Trophoblast cell (in vitro differentiated cells and primary cell): Measurements from ENCODE around the gene TBRG4.
A peak's percentile ranks its signal among the peaks of the same experiment; 100 is the strongest.

Experiments
- DNase-seq, 2 donors: peaks; one replicate each; pipeline ENCODE4 v3.0.0-alpha.2; 2016
- H2AFZ ChIP-seq: 2 replicates; pipeline ENCODE4 v1.6.1; 2013; ENCODE audit warnings: low read length, moderate library complexity, mild to moderate bottlenecking; ENCODE audit not compliant: insufficient read depth, poor library complexity
- H2AK5ac ChIP-seq: 2 replicates; pipeline ENCODE4 v1.6.1; 2013; ENCODE audit warnings: mild to moderate bottlenecking, low read length
- H2BK120ac ChIP-seq: 2 replicates; pipeline ENCODE4 v1.6.1; 2013; ENCODE audit warnings: low read length, mild to moderate bottlenecking, moderate library complexity; ENCODE audit not compliant: insufficient read depth, poor library complexity
- H2BK12ac ChIP-seq: 2 replicates; pipeline ENCODE4 v1.6.1; 2013; ENCODE audit warnings: mild to moderate bottlenecking, low read length, moderate library complexity
- H2BK5ac ChIP-seq: 2 replicates; pipeline ENCODE4 v1.6.1; 2013; ENCODE audit warnings: low read length, low read depth, moderate library complexity, mild to moderate bottlenecking; ENCODE audit not compliant: poor library complexity
- H3K14ac ChIP-seq: 2 replicates; pipeline ENCODE4 v1.6.1; 2013; ENCODE audit warnings: mild to moderate bottlenecking, low read length
- H3K18ac ChIP-seq: 2 replicates; pipeline ENCODE4 v1.6.1; 2013; ENCODE audit warnings: mild to moderate bottlenecking, low read length
- H3K23ac ChIP-seq: 2 replicates; pipeline ENCODE4 v1.6.1; 2013; ENCODE audit warnings: low read length
- H3K27ac ChIP-seq: 2 replicates; pipeline ENCODE4 v1.5.1; 2013; ENCODE audit warnings: low read depth, mild to moderate bottlenecking, inconsistent platforms, low read length, moderate library complexity
- H3K27me3 ChIP-seq: 2 replicates; pipeline ENCODE4 v1.6.1; 2013; ENCODE audit warnings: inconsistent platforms, mild to moderate bottlenecking, low read length, moderate library complexity; ENCODE audit not compliant: insufficient read depth
- H3K36me3 ChIP-seq, 2 experiments: 1 replicate in 1 of 2; 2 replicates in 1 of 2; pipeline ENCODE4 v1.6.1; 2013; ENCODE audit warnings: low read length in 2 of 2, mild to moderate bottlenecking in 2 of 2, moderate library complexity in 1 of 2; ENCODE audit not compliant: insufficient read depth in 2 of 2, control insufficient read depth in 1 of 2
- H3K4ac ChIP-seq: 2 replicates; pipeline ENCODE4 v1.6.1; 2013; ENCODE audit warnings: low read depth, mild to moderate bottlenecking, low read length, moderate library complexity
- H3K4me1 ChIP-seq, 2 experiments: 1 replicate in 1 of 2; 2 replicates in 1 of 2; pipeline ENCODE4 v1.6.1; 2013; ENCODE audit warnings: low read length in 2 of 2, mild to moderate bottlenecking in 2 of 2, moderate library complexity in 1 of 2; ENCODE audit not compliant: insufficient read depth in 2 of 2, control insufficient read depth in 1 of 2
- H3K4me2 ChIP-seq: 2 replicates; pipeline ENCODE4 v1.6.1; 2013; ENCODE audit warnings: inconsistent platforms, mild to moderate bottlenecking, low read length, moderate library complexity
- H3K4me3 ChIP-seq: 2 replicates; pipeline ENCODE4 v1.5.1; 2013; ENCODE audit warnings: mild to moderate bottlenecking, low read depth, low read length, inconsistent platforms
- H3K79me1 ChIP-seq: one replicate; pipeline ENCODE4 v1.6.1; 2013; ENCODE audit warnings: low read length
- H3K79me2 ChIP-seq: 2 replicates; pipeline ENCODE4 v1.6.1; 2013; ENCODE audit warnings: low read length, mild to moderate bottlenecking; ENCODE audit not compliant: control insufficient read depth, insufficient read depth, poor library complexity
- H3K9ac ChIP-seq: 2 replicates; pipeline ENCODE4 v1.6.1; 2013; ENCODE audit warnings: mild to moderate bottlenecking, low read length
- H3K9me3 ChIP-seq: 2 replicates; pipeline ENCODE4 v1.6.1; 2013; ENCODE audit warnings: low read depth, mild to moderate bottlenecking, control low read depth, inconsistent platforms, low read length; ENCODE audit not compliant: insufficient read depth
- H4K12ac ChIP-seq: 2 replicates; pipeline ENCODE4 v1.6.1; 2013; ENCODE audit warnings: low read depth, mild to moderate bottlenecking, low read length, moderate library complexity
- H4K8ac ChIP-seq: 2 replicates; pipeline ENCODE4 v1.6.1; 2013; ENCODE audit warnings: low read depth, mild to moderate bottlenecking, low read length, moderate library complexity
- H4K91ac ChIP-seq: one replicate; pipeline ENCODE4 v1.6.1; 2013; ENCODE audit warnings: low read depth, mild to moderate bottlenecking, low read length, moderate library complexity
- WGBS: extraction: QIAGEN DNeasy Blood & Tissue Kit; methylation state at CpG from one replicate; pipeline ENCODE4 v1.1.7; 2013; ENCODE audit warnings: missing lambda C conversion rate; ENCODE audit not compliant: insufficient read length, insufficient coverage; ENCODE audit errors: extremely low coverage; 5-methylcytosine and 5-hydroxymethylcytosine counted together

The TBRG4 gene

GRCh38 chr7:45108863-45109262, 2.6 kb downstream of the TBRG4 start:
- no peak overlapping the region for H3K4me2 ChIP-seq
- no peak overlapping the region for H3K9ac ChIP-seq
- H4K12ac ChIP-seq, result no peak overlapping the region
- no peak for DNase-seq
- H3K23ac ChIP-seq, result no peak overlapping the region
- no peaks in the 10 kb centered on the region for H3K27me3 ChIP-seq
- peaks cover 2% of the 10 kb centered on the region for H3K79me2 ChIP-seq
- no peak overlapping the region for H2AFZ ChIP-seq
- no peaks in the 10 kb centered on the region for H3K4me1 ChIP-seq
- H3K4me3 ChIP-seq, result no peak overlapping the region
- H4K8ac ChIP-seq, result no peak overlapping the region
- no peak overlapping the region for H2BK120ac ChIP-seq
- no peak overlapping the region for H3K14ac ChIP-seq
- H3K9me3 ChIP-seq, result no peaks in the 10 kb centered on the region
- peaks cover 4% of the 10 kb centered on the region for H3K79me1 ChIP-seq
- no peak overlapping the region for H2BK5ac ChIP-seq
- H3K36me3 ChIP-seq, result peaks cover 42 to 50% of the 10 kb centered on the region in 2 experiments
- H2BK12ac ChIP-seq, result no peak overlapping the region
- peak overlapping the region; percentile 34 for H3K4ac ChIP-seq
- peak overlapping the region; percentile 17 for H3K18ac ChIP-seq
- no peak overlapping the region for H4K91ac ChIP-seq
- H3K27ac ChIP-seq, result no peak overlapping the region
- WGBS, result no CpG with 5 or more reads among the region's 8 CpGs
- no peak overlapping the region for H2AK5ac ChIP-seq

GRCh38 chr7:45107356-45107755, 4.1 kb downstream of the TBRG4 start:
- H3K14ac ChIP-seq, result no peak overlapping the region
- no peak overlapping the region for H2BK5ac ChIP-seq
- no peak overlapping the region for H2AK5ac ChIP-seq
- no peak overlapping the region for H2BK120ac ChIP-seq
- no peak overlapping the region for H3K23ac ChIP-seq
- no peak overlapping the region for H2AFZ ChIP-seq
- no peaks in the 10 kb centered on the region for H3K9me3 ChIP-seq
- no CpG with 5 or more reads among the region's 3 CpGs for WGBS
- no peak overlapping the region for H3K18ac ChIP-seq
- no peak overlapping the region for H4K8ac ChIP-seq
- peaks cover 4% of the 10 kb centered on the region for H3K79me1 ChIP-seq
- no peak for DNase-seq
- H3K9ac ChIP-seq, result no peak overlapping the region
- no peak overlapping the region for H4K12ac ChIP-seq
- H3K4me3 ChIP-seq, result no peak overlapping the region
- H3K79me2 ChIP-seq, result peaks cover 2% of the 10 kb centered on the region
- H3K27me3 ChIP-seq, result no peaks in the 10 kb centered on the region
- no peak overlapping the region for H3K4ac ChIP-seq
- H3K36me3 ChIP-seq, result peaks cover 55 to 65% of the 10 kb centered on the region in 2 experiments
- H4K91ac ChIP-seq, result no peak overlapping the region
- H2BK12ac ChIP-seq, result no peak overlapping the region
- no peaks in the 10 kb centered on the region for H3K4me1 ChIP-seq
- no peak overlapping the region for H3K27ac ChIP-seq
- no peak overlapping the region for H3K4me2 ChIP-seq

- Histone ChIP-seq H3K4me1 (no peaks in the 10 kb centered on the region), H2AFZ (no peak overlapping the region), H3K23ac (no peak overlapping the region), H3K27ac (no peak overlapping the region), H2AK5ac (no peak overlapping the region), H3K18ac (no peak overlapping the region), H2BK5ac (no peak overlapping the region), H3K9ac (no peak overlapping the region), H2BK12ac (no peak overlapping the region), H3K4me3 (no peak overlapping the region), H4K12ac (no peak overlapping the region), H3K9me3 (no peaks in the 10 kb centered on the region), H3K79me2 (peaks cover 2% of the 10 kb centered on the region), H4K91ac (no peak overlapping the region), H3K79me1 (peaks cover 4% of the 10 kb centered on the region), H4K8ac (no peak overlapping the region), H3K36me3 (peaks cover 60 to 70% of the 10 kb centered on the region in 2 experiments), H3K4ac (no peak overlapping the region), H3K14ac (no peak overlapping the region), H3K27me3 (no peaks in the 10 kb centered on the region), H2BK120ac (no peak overlapping the region), H3K4me2 (no peak overlapping the region)
- DNase-seq, result no peak
- WGBS, result no CpG with 5 or more reads among the region's 8 CpGs
Measured at GRCh38 chr7:45106820-45107219, 4.7 kb downstream of the TBRG4 start.

GRCh38 chr7:45105588-45106188, 5.8 kb downstream of the TBRG4 start:
- Histone ChIP-seq H3K4me3 (no peak overlapping the region), H4K12ac (no peak overlapping the region), H3K4ac (no peak overlapping the region), H3K27me3 (no peaks in the 10 kb centered on the region), H2AK5ac (no peak overlapping the region), H3K27ac (no peak overlapping the region), H2AFZ (no peak overlapping the region), H2BK5ac (no peak overlapping the region), H3K23ac (no peak overlapping the region), H4K8ac (no peak overlapping the region), H3K79me1 (no peaks in the 10 kb centered on the region), H3K4me2 (no peak overlapping the region), H3K9me3 (no peaks in the 10 kb centered on the region), H2BK12ac (no peak overlapping the region), H3K14ac (no peak overlapping the region), H3K18ac (no peak overlapping the region), H3K9ac (no peak overlapping the region), H3K36me3 (peaks cover 71 to 81% of the 10 kb centered on the region in 2 experiments), H3K4me1 (no peaks in the 10 kb centered on the region), H2BK120ac (no peak overlapping the region), H4K91ac (no peak overlapping the region), H3K79me2 (no peaks in the 10 kb centered on the region)
- no peak for DNase-seq
- no CpG with 5 or more reads among the region's 8 CpGs for WGBS
